GM21423 (cell line): ENCODE results near the gene HS6ST1.

ENCODE experiments used
- ATAC-seq: cut with Tn5 transposase; IDR thresholded peaks from one replicate; pipeline ENCODE4 v1.9.1; 2021; ENCODE audit warnings: mild to moderate bottlenecking, moderate library complexity; ENCODE audit not compliant: unreplicated experiment

Gene HS6ST1

GRCh38 chr2:128284037-128284441 lies 34.6 kb downstream of the HS6ST1 start:
- no peak for ATAC-seq

DNA sequence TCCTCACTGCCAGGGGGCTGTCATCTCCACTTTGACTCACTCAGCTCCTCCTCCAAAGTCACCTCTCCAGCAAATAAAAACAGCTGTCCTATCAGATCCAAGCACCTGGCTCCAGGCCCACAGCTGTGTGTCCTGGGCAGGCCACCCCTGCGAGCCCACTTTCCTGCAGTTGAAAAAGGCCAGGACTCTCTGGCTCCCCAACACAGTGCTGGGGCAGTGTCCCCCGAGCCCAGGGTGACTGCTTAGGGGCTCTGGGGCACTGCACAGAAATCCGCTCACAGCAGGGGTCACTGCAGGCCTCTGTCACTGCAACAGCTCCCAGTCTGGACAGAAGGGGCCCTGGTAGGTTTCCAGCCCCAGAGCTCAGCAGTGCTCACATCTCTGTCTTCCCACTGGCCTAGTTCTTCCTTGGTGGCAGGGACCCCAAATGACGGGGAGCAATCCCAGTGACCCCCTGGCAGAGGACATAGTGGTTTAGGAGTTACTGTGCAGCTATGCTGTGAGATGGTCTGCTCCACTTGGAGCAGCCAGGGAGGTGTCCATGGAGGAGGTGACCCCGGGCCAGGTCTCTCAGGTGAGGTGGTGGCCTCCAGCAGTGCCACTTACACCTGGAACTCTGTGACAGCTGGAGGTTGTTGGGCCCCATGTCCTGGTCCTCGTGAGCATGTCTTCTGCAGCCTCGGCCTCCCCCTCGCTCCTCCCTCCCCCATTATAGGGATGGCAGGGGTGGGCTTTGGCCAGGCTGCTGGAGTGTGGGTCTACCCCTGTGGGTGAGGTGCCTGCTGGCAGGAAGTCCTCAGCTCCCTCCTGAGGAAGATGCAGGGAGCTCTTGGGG lies 35.5 kb downstream of the HS6ST1 start:
- ATAC-seq, result no peak

DNA sequence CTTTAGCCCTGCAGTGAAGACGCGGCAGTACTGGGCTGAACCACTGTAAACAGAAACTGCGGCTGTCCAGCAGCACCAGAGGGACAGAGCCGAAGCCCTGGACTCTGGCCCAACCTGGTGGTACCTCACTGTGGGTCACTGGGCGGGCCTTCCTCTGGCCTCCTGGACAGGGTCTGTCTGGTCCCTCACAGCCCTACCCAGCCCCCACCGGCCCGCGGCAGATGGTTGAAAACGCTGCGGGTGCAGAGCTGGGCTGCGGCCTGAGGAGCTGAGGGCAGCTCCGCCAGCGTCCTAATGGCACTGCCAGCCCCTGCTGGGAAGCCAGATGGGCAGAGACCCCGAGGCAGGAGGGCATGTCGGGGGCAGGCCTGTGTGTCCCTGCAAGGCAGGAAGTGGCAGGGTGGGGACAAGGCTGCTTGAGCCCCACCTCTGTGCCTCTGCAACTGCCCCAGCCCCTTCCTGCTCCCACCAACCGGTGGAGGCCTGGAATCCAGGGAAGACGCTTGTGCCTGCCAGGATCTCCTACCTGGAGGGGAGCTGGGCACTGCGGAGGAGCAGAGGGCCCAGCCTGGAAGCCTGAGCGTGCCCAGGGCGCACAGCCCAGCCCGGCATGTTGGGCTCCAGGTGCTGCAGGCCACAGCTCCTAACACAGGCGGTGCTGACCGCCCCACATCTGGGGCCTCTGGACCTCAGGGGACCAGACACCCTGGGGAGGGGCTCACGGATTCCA lies 36.3 kb downstream of the HS6ST1 start:
- no peak for ATAC-seq

GRCh38 chr2:128281852-128282245 lies 36.8 kb downstream of the HS6ST1 start:
- no peak for ATAC-seq

DNA sequence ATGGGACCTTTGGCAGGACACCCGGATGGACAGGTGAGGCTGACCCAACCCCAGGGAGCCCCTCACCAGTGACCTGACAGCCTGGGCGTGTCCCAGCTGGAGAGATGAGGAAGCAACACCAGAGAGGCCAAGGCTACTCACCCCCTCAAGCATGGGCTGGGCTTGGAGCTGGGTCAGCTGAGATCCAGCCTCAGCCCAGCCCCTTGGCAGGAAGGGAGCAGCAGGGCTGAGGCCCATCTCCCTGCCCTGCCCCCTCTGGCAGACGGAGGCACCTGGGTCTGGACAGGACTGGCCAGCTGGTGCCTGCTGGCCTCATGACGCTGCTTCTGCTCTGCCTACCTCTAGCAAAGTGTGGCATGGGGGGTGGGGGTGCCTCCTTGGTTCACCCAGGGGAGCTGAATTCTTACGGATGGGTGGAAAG lies 37.8 kb downstream of the HS6ST1 start:
- ATAC-seq, result no peak

GRCh38 chr2:128280158-128280871 lies 38.4 kb downstream of the HS6ST1 start:
- peak; percentile 46 for ATAC-seq

DNA sequence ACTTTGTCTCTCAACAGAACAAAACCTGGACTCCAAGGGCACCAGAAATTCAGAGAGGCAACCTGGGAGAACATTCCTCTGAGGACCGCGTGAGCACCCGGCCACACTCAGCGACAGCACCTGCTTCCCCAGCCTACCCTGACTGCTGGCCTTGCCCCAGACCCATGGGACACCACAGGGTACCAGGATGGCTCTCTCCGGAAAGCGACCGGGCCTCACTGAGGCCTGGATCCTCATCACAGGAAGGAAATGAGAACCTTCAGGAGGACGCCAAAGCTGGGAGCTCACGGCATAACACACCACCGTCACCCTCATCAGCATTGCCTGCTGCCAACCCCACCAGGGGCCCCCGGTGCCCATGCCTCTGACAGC lies 38.9 kb downstream of the HS6ST1 start:
- peak; percentile 13 for ATAC-seq

- ATAC-seq, result no peak
Measured at GRCh38 chr2:128279009-128279408, 39.7 kb downstream of the HS6ST1 start.

- no peak for ATAC-seq
Measured at GRCh38 chr2:128277961-128278681, 40.5 kb downstream of the HS6ST1 start.

GRCh38 chr2:128276878-128277675 lies 41.6 kb downstream of the HS6ST1 start:
- no peak for ATAC-seq

GRCh38 chr2:128275498-128276045 lies 43.1 kb downstream of the HS6ST1 start:
- ATAC-seq, result no peak

GRCh38 chr2:128274218-128274617 lies 44.5 kb downstream of the HS6ST1 start:
- ATAC-seq, result no peak

DNA sequence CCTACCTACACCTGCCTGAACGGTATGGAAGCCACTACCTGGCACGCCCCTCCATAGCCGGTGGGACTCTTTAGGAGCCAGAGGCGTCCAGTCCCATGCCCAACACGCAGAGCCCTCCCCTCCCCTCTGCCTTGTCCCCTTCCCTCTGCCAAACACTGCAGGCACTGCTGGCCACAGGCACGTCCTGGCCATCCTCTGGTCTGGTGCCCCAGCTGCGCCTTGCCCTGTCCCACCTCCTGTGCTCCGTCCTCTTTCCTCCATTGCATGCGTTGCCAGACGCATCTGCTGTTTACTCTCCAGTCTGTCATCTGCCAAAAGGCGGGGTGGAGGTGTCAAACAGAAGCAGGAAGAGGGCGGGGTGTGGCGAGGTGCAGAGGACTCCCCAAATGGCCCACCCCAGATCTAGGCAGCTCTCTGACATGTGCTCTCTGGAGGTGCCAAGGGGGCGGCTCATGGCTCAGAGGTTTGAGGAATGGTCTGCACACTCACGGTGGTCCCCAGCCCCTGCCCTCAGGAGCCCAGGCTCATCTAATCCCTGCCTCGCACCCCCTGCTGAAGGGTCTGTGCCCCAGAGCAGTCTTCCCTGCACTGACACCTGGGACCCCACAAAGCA lies 45.1 kb downstream of the HS6ST1 start:
- no peak for ATAC-seq

- no peak for ATAC-seq
Measured at GRCh38 chr2:128272601-128273468, 45.8 kb downstream of the HS6ST1 start.

DNA sequence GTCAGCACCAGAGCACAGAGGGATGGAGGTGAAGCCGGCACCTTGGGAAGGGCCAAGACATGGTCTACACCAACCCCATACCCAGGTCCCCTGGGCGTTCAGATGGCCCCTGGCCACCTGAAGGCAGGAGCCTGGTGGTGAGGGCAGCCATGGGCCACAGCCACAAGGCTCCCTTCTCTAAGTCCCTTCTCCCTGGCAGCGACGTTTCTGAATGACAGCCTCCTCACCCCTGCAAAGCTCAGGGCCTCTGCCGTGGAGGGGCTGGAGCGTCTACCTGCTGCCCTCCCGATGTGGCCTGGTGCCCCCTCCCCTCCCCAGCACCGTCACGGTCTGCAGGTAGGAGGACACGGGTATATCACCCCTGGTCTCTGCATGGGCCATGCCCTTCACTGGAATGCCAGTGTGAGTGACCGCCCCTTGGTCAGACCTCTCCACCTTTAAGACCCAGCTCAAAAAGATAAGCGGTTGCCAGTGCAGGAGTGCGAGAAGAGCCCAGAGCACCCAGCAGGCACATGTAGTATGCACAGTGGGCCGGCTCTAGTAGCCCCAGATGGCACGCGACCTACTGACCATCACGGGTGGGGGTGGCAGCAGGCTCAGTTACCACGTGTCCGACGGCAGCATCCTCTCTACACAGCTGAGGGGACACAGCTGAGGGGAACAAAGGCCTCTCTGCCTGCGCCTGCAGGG lies 46.6 kb downstream of the HS6ST1 start:
- ATAC-seq, result no peak

DNA sequence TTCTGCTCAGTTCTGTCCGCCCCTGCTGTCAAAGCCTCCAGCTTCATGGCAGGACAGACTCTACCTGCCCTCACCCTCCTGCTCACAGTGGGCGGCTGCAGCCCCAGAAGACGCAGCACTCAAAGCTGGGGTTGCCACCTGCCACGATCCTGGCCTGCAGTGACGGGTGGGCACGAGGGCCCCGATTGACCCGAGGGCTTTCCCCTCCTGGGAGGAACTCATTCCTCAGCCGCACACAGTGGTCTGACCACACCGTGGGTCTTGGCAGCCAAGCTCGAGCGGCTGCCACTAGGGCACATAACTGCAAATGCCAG lies 47.1 kb downstream of the HS6ST1 start:
- ATAC-seq, result no peak

- no peak for ATAC-seq
Measured at GRCh38 chr2:128270672-128271596, 47.7 kb downstream of the HS6ST1 start.
